HUES48 (cell line): ENCODE measurements around the gene SOX2.

ENCODE experiments used
- H3K27ac ChIP-seq: one replicate; pipeline ENCODE4 v1.7.0; 2013; ENCODE audit warnings: low read depth, low read length, inconsistent platforms
- H3K27me3 ChIP-seq: 2 replicates; pipeline ENCODE4 v1.6.1; 2013; ENCODE audit warnings: mild to moderate bottlenecking, low read length; ENCODE audit not compliant: control insufficient read depth, insufficient read depth
- H3K36me3 ChIP-seq: 2 replicates; pipeline ENCODE4 v1.6.1; 2013; ENCODE audit warnings: low read length; ENCODE audit not compliant: control insufficient read depth, insufficient read depth
- H3K4me1 ChIP-seq: 2 replicates; pipeline ENCODE4 v1.6.1; 2013; ENCODE audit warnings: mild to moderate bottlenecking, low read length; ENCODE audit not compliant: control insufficient read depth, insufficient read depth
- H3K4me3 ChIP-seq: 2 replicates; pipeline ENCODE4 v1.5.1; 2013; ENCODE audit warnings: mild to moderate bottlenecking, low read depth, low read length
- H3K9ac ChIP-seq: 2 replicates; pipeline ENCODE4 v1.6.1; 2013; ENCODE audit warnings: mild to moderate bottlenecking, low read depth, low read length, moderate library complexity
- H3K9me3 ChIP-seq: 2 replicates; pipeline ENCODE4 v1.6.1; 2013; ENCODE audit warnings: low read length; ENCODE audit not compliant: control insufficient read depth, insufficient read depth

Gene SOX2

GRCh38 chr3:181695661-181696491, 15.8 kb upstream of the SOX2 start:
- H3K4me1 ChIP-seq, result peaks cover 51% of the 10 kb centered on the region
- H3K27me3 ChIP-seq, result peaks cover 48% of the 10 kb centered on the region
- H3K4me3 ChIP-seq, result peak overlapping the region; percentile 74
- H3K27ac ChIP-seq, result no peak overlapping the region
- no peak overlapping the region for H3K9ac ChIP-seq
- no peaks in the 10 kb centered on the region for H3K9me3 ChIP-seq
- H3K36me3 ChIP-seq, result no peaks in the 10 kb centered on the region

GRCh38 chr3:181696626-181697230, 15.0 kb upstream of the SOX2 start:
- H3K36me3 ChIP-seq, result no peaks in the 10 kb centered on the region
- peak overlapping the region; percentile 74 for H3K4me3 ChIP-seq
- no peak overlapping the region for H3K9ac ChIP-seq
- peaks cover 55% of the 10 kb centered on the region for H3K4me1 ChIP-seq
- no peak overlapping the region for H3K27ac ChIP-seq
- H3K27me3 ChIP-seq, result peaks cover 48% of the 10 kb centered on the region
- no peaks in the 10 kb centered on the region for H3K9me3 ChIP-seq

DNA sequence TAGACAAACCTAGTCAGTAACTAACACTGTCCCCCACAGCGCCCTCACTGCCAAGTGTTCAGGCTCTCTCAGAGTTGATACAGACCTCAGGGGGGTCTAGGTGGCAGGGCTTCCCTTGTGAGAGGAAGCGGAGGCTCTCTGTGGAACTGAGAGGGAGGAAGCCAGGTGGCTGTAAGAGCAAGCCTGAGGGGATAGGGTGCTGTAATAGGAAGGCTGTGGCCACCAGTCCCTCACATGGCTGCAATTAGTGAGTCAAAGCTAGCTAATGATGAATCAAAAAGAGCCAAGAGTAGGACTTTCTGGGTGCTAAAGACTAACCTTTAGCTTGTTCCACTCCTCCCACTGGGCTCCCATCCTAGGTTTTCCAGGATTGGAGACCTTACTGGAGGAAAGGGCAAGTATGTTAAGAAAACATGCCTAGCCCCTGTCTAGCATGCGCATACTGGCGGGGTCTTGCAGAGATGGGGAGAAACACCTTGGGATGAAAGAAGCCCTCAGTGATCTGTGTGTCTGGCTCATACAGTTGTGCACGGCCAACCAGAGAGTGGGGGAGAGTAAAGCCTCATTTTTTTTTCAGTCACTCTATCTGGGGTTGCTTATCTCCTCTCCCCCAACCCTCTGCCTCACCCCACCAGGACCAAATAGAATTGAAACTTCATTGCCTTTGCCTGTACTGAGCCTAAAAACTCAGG, 13.3 kb upstream of the SOX2 start:
- Histone ChIP-seq H3K4me1 (peaks cover 63% of the 10 kb centered on the region), H3K9ac (no peak overlapping the region), H3K36me3 (no peaks in the 10 kb centered on the region), H3K27ac (no peak overlapping the region), H3K9me3 (no peaks in the 10 kb centered on the region), H3K4me3 (no peak overlapping the region), H3K27me3 (peaks cover 60% of the 10 kb centered on the region)

DNA sequence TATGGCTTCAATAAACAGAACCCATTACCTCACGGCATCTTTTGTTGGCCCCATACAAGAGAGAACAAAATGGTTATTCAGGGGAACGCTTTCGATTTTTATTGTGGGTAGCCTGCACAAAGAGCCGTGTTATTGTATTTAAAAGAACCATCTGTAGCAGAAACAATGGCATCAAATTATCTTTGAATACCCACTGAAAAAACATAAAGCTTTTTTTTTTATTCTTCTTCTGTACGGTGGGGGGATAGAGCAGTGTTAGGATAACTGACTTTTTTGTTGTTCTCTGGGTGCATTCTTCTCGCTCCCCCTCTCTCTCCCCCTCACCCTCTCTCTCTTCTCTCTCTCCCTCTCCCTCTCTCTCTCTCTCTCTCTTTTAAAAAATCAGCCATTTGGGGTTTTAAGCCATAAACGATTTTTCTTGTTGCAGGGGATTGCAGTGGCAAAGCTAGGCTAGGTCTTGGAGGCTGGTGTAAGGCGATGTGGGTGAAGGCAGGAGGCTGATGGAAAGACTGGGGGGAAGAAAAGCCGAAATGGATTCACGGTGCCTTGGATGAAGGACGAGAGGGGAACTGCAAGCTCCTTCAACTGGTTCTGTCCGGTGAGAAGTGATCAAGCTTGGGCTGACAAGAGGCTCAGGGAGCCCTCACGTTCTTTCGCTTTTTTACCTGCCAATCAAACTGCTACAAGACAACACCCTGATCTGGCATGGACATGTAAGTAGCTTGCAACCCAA, 12.4 kb upstream of the SOX2 start:
- Histone ChIP-seq H3K27me3 (peaks cover 67% of the 10 kb centered on the region), H3K4me1 (peaks cover 72% of the 10 kb centered on the region), H3K9me3 (no peaks in the 10 kb centered on the region), H3K36me3 (no peaks in the 10 kb centered on the region), H3K9ac (no peak overlapping the region), H3K27ac (no peak overlapping the region), H3K4me3 (peak overlapping the region; percentile 49; the same call in 1 of the 2 replicates)

DNA sequence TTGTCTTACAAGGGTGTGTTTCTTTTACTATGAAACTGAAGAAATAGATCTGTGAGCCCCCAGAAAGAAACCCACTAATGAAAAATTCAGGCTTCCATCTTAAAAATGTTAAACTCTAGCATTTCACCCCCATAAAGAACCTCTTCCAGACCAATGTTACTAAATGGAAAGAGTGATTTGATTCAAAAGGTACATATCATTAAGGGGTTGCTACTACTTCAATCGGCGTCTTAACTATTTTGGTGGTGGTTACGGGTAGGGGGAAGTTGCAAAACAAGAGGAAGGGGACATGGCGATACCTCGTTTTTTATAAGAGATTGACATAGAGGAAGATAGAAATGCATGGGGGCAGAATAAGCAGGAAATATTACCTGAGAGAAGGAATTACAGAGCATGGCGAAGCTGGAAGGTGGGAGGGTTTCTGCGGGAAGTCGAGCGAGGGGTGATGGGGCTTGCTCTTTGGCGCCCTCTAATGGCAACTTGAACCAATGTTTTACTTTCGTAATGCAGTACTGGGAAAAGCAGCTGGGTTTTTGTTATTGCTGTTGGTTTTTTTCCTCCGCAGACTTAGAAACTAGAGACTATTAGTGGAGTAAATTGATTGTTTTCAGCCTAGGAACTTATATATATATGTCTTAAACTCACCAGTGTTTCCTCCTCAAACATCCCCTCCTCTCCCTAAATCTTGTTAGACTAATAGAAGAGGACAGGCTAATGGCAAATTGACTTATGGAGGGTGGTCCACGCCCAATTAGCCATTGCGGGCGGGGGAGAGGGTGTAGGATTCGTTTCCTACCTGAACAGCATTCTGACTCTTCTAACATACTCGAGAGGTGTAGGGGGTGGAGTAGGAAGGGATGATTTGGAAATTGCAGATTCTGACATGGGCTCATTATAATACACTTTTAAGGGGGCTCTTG, 11.3 kb upstream of the SOX2 start:
- H3K4me3 ChIP-seq, result peak overlapping the region; percentile 51
- H3K27me3 ChIP-seq, result peaks cover 67% of the 10 kb centered on the region
- H3K36me3 ChIP-seq, result no peaks in the 10 kb centered on the region
- H3K9ac ChIP-seq, result no peak overlapping the region
- no peaks in the 10 kb centered on the region for H3K9me3 ChIP-seq
- H3K4me1 ChIP-seq, result peaks cover 77% of the 10 kb centered on the region
- no peak overlapping the region for H3K27ac ChIP-seq

GRCh38 chr3:181701096-181701495, 10.6 kb upstream of the SOX2 start:
- Histone ChIP-seq H3K4me3 (peak overlapping the region; percentile 51), H3K4me1 (peaks cover 81% of the 10 kb centered on the region), H3K27ac (no peak overlapping the region), H3K9me3 (no peaks in the 10 kb centered on the region), H3K27me3 (peaks cover 64% of the 10 kb centered on the region), H3K36me3 (no peaks in the 10 kb centered on the region), H3K9ac (no peak overlapping the region)

DNA sequence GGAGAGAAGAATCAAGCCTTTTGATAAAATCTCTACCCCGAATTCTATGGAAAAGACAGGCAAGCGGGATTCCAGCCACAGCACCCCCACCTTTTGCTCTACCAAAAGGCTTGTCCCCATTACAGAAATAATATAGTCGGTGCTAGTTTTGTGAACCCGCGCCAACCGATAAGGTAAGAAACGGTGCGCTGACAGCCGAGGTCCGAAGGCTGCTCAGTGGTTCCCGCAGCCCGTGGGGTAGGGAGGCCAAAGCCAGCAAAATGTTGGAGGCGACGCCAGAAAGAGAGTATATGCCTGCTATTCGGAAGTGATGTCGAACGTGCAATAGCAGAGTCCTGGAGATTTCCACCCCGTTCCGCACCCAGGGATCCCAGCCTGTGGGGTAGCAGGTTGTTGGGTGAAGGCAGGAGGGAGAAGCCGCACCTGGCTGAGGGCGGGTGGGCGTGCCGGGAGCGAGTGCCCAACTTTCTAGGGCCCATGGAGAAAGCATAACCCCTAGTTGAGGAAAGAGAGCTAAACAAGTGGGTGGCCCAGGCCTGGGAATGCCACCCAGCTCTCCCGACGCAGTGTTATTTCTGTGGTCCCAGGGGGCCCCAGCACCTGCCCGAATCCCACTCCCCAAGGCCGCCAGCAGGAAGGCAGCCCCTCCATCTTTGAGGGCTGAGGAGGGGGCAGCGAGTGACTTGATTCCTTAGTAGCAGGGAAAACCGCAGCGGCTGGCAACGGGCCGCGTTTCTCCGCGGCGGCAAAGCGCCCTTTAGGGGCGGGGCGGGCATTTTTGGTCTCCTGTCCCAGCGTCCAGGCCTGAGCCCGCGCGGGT, 7.9 kb upstream of the SOX2 start:
- no peak overlapping the region for H3K9ac ChIP-seq
- H3K9me3 ChIP-seq, result no peaks in the 10 kb centered on the region
- H3K27ac ChIP-seq, result no peak overlapping the region
- H3K27me3 ChIP-seq, result peaks cover 37% of the 10 kb centered on the region
- peak overlapping the region; percentile 31 for H3K4me3 ChIP-seq
- H3K4me1 ChIP-seq, result peaks cover 88% of the 10 kb centered on the region
- H3K36me3 ChIP-seq, result no peaks in the 10 kb centered on the region

DNA sequence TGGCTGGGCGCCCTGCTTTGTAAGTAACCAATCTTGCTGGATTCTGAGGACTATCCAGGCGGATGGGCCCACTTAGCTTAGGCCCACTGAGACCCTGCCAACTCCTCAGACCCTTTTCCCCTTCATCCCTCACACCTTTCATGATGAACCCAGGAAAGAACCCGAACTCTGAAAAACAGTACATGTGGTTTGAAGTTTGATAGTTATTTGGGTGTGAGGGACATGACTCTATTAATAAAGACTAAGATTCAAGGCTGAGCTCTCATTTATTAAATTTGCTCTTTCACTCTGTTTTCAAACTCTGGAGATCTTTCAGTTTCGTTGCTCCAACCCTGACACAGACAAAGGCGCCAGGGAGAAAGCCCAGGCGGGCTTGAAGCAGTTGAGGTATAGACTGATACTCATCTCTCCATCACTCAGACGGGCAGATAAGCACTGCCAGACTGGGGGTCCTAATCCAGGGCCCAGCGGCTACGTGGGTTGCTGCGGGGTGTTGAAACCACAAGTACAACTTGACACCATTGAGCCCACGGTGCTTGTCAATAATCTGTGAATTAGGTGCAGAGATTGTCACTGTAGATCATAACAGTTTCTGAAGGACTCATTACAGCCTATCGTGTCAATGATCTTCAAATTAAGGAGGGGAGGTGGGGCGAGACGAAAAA, 7.2 kb upstream of the SOX2 start:
- H3K9me3 ChIP-seq, result no peaks in the 10 kb centered on the region
- H3K4me1 ChIP-seq, result peaks cover 87% of the 10 kb centered on the region
- H3K9ac ChIP-seq, result no peak overlapping the region
- no peak overlapping the region for H3K4me3 ChIP-seq
- no peak overlapping the region for H3K27ac ChIP-seq
- no peaks in the 10 kb centered on the region for H3K36me3 ChIP-seq
- H3K27me3 ChIP-seq, result peaks cover 36% of the 10 kb centered on the region

- H3K27me3 ChIP-seq, result peaks cover 36% of the 10 kb centered on the region
Measured at GRCh38 chr3:181705086-181705480, 6.6 kb upstream of the SOX2 start.

More at GRCh38 chr3:181705086-181705480, 6.6 kb upstream of the SOX2 start:
- Histone ChIP-seq H3K27ac (no peak overlapping the region), H3K36me3 (no peaks in the 10 kb centered on the region), H3K9me3 (no peaks in the 10 kb centered on the region), H3K9ac (no peak overlapping the region), H3K4me1 (peaks cover 87% of the 10 kb centered on the region), H3K4me3 (no peak overlapping the region)
